BLaER1 treated with 17β-estradiol and CSF1 and Interleukin-3, amounts not matched to agents 10 nM and 100 nM (cell line): Measurements from ENCODE around the gene POU2AF2.
"Not testable (repeated sequence)": the region's sequence is repeated elsewhere in the genome, so short reads cannot be mapped to it uniquely, and the experiment has no call there.

ENCODE experiments used
- H3K27ac ChIP-seq, 11 experiments: shearing (Covaris generic); formaldehyde crosslinking; 2 replicates each; pipeline ENCODE4 v1.8.1; 2022
- H3K27me3 ChIP-seq, 11 experiments: shearing (Covaris generic); formaldehyde crosslinking; 2 replicates each; pipeline ENCODE4 v1.8.1; 2022
- H3K36me3 ChIP-seq, 11 experiments: shearing (Covaris generic); formaldehyde crosslinking; 2 replicates each; pipeline ENCODE4 v1.8.1; 2022
- H3K4me1 ChIP-seq, 10 experiments: shearing (Covaris generic); formaldehyde crosslinking; 2 replicates each; pipeline ENCODE4 v1.8.1; 2022
- H3K4me2 ChIP-seq, 11 experiments: shearing (Covaris generic); formaldehyde crosslinking; 2 replicates each; pipeline ENCODE4 v1.8.1; 2022
- H3K4me3 ChIP-seq, 10 experiments: shearing (Covaris generic); formaldehyde crosslinking; 2 replicates each; pipeline ENCODE4 v1.8.1; 2022
- H3K9ac ChIP-seq, 11 experiments: shearing (Covaris generic); formaldehyde crosslinking; 2 replicates each; pipeline ENCODE4 v1.8.1; 2022
- H3K9me3 ChIP-seq, 11 experiments: shearing (Covaris generic); formaldehyde crosslinking; replicated peaks in 1 of 11; 2 replicates each; pipeline ENCODE4 v1.8.1; 2022
- H4K20me1 ChIP-seq, 11 experiments: shearing (Covaris generic); formaldehyde crosslinking; 2 replicates each; pipeline ENCODE4 v1.8.1; 2022
- Cebpa-rat ChIP-seq, 11 experiments: shearing (Covaris generic); IDR thresholded peaks; 2 replicates each; pipeline ENCODE4 v1.8.1; 2022

POU2AF2 gene

DNA sequence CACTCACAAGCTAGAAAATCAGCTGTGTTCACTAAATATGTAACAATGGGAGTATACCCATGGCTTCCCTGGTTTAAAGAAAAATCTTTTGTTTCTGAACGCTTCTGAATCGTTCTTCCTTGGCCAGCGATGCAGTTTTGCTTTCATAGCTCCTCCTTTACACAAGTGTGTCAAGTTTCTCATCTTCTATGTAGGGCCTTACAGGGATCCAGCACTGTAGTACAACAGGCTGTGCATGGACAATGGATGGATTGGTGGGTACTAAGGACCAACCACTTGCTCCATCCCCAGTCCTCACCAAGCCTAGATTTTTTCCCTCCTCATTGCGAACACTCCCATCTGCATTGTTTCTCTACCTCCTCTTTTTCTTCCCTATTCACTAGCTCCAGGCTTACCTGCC lies 24.3 kb upstream of the POU2AF2 start:
- H3K4me3 ChIP-seq, result no peak overlapping the region
- no peak for TF ChIP-seq Cebpa-rat (IDR thresholded peaks at IDR 0.05)
- H4K20me1 ChIP-seq, result no peaks in the 10 kb centered on the region
- H3K9ac ChIP-seq, result no peak overlapping the region
- H3K36me3 ChIP-seq, result no peaks in the 10 kb centered on the region
- peaks cover 0 to 15% (median 13%) of the 10 kb centered on the region in 10 experiments; a peak in 16 of 20 replicates for H3K4me1 ChIP-seq
- H3K27ac ChIP-seq, result no peak overlapping the region
- peaks cover 0 to 5% (median 0%) of the 10 kb centered on the region in 11 experiments; a peak in 1 of 22 replicates for H3K27me3 ChIP-seq
- no peak overlapping the region for H3K4me2 ChIP-seq
- peaks cover 12 to 24% (median 19%) of the 10 kb centered on the region in 11 experiments; a peak in 20 of 22 replicates for H3K9me3 ChIP-seq

- H3K4me2 ChIP-seq, result peak overlapping the region in 7 of 11 experiments; percentile 34 to 70 (median 64); a peak in 8 of 22 replicates
- not testable (repeated sequence) for H3K4me3 ChIP-seq, H3K27me3 ChIP-seq, H3K27ac ChIP-seq, H3K36me3 ChIP-seq, H3K9ac ChIP-seq, H4K20me1 ChIP-seq
- peaks cover 12 to 24% (median 19%) of the 10 kb centered on the region in 11 experiments; a peak in 20 of 22 replicates for H3K9me3 ChIP-seq
- H3K4me1 ChIP-seq, result peaks cover 0 to 15% (median 13%) of the 10 kb centered on the region in 10 experiments; a peak in 16 of 20 replicates
Measured at GRCh38 chr11:111221936-111222335, 23.6 kb upstream of the POU2AF2 start.

DNA sequence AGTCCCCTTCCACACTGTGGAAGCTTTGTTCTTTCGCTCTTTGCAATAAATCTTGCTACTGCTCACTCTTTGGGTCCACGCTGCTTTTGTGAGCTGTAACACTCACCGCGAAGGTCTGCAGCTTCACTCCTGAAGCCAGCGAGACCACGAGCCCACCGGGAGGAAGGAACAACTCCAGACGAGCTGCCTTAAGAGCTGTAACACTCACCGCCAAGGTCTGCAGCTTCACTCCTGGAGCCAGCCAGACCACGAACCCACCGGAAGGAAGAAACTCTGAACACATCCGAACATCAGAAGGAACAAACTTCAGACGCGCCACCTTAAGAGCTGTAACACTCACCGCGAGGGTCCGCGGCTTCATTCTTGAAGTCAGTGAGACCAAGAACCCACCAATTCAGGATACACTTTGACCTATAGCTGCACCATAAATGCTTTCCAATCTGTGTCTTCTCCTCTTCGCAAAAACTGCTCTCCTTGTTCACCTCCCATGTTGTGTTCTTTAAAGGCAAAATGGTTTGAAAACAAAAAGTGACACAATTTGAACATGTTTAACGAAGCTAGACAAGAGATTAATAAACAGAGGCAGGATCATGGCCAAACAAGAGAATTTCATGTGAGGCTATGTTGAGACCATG lies 22.6 kb upstream of the POU2AF2 start:
- not testable (repeated sequence) for H3K27ac ChIP-seq, H3K27me3 ChIP-seq, H3K9ac ChIP-seq, H4K20me1 ChIP-seq, H3K36me3 ChIP-seq
- H3K4me3 ChIP-seq, result peak overlapping the region in 4 of 10 experiments; percentile 3 to 38 (median 30); a peak in 3 of 20 replicates
- H3K9me3 ChIP-seq, result peaks cover 7 to 20% (median 15%) of the 10 kb centered on the region in 11 experiments; a peak in 18 of 22 replicates
- peak overlapping the region; percentile 53 to 73 (median 64) for H3K4me2 ChIP-seq
- H3K4me1 ChIP-seq, result peaks cover 0 to 15% (median 13%) of the 10 kb centered on the region in 10 experiments; a peak in 16 of 20 replicates

DNA sequence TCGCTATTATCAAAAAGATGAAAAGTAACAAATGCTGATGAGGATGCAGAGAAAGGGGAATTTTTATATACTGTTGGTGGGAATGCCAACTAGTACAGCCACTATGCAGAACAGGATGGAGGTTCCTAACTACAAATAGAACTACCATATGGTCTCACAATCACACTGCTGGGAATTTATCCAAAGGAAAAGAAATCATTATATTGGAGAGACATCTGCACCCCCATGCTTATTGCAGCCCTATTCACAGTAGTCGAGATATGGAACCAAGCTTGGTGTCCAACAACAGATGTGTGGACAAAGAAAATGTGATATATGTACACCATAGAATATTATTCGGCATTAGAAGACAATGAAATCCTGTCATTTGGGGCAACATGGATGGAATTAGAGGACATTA lies 19.6 kb upstream of the POU2AF2 start:
- Histone ChIP-seq H3K36me3 (no peaks in the 10 kb centered on the region), H3K9ac (no peak overlapping the region), H3K4me3 (no peak overlapping the region), H4K20me1 (no peaks in the 10 kb centered on the region), H3K4me2 (no peak overlapping the region), H3K9me3 (peaks cover 7 to 20% (median 15%) of the 10 kb centered on the region in 11 experiments; a peak in 18 of 22 replicates), H3K27me3 (peaks cover 0 to 5% (median 0%) of the 10 kb centered on the region in 11 experiments; a peak in 1 of 22 replicates), H3K27ac (no peak overlapping the region), H3K4me1 (peaks cover 11 to 28% (median 23%) of the 10 kb centered on the region in 10 experiments)
- no peak for TF ChIP-seq Cebpa-rat (IDR thresholded peaks at IDR 0.05)

GRCh38 chr11:111229604-111230003 lies 15.9 kb upstream of the POU2AF2 start:
- Histone ChIP-seq H3K9me3 (peaks cover 5 to 10% (median 7%) of the 10 kb centered on the region in 11 experiments; a peak in 15 of 22 replicates), H3K4me3 (no peak overlapping the region), H4K20me1 (no peaks in the 10 kb centered on the region), H3K36me3 (no peaks in the 10 kb centered on the region), H3K27me3 (no peaks in the 10 kb centered on the region), H3K4me2 (peak overlapping the region in 8 of 11 experiments; percentile 6 to 86 (median 80); a peak in 14 of 22 replicates), H3K4me1 (peaks cover 12 to 22% (median 15%) of the 10 kb centered on the region in 10 experiments), H3K9ac (no peak overlapping the region), H3K27ac (no peak overlapping the region; a peak in 1 of 22 replicates)
- TF ChIP-seq Cebpa-rat (IDR thresholded peaks at IDR 0.05), result no peak

DNA sequence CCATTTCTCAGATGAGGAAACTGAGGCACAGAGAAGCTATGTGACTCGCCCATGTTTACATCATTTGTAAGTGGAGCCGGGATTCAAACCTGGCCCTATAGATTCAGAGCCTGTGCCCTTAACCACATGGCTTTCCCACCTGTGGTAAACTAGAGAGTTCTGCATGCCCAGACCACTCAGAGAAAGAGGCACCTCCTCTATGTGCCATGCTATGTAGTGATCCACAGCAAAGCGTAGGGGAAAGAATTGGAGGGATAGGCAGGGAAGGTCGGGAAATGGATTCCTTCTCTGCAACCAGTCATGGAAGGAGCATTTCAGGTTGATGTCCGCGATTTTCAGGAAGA lies 15.4 kb upstream of the POU2AF2 start:
- Histone ChIP-seq H3K36me3 (no peaks in the 10 kb centered on the region), H3K27ac (peak overlapping the region in 1 of 11 experiments; percentile 19; a peak in 2 of 22 replicates), H4K20me1 (no peaks in the 10 kb centered on the region), H3K27me3 (no peaks in the 10 kb centered on the region), H3K4me2 (peak overlapping the region in 10 of 11 experiments; percentile 6 to 89 (median 81); a peak in 17 of 22 replicates), H3K9ac (no peak overlapping the region), H3K9me3 (peaks cover 2 to 5% (median 3%) of the 10 kb centered on the region in 11 experiments; a peak in 15 of 22 replicates), H3K4me3 (no peak overlapping the region), H3K4me1 (peaks cover 12 to 22% (median 15%) of the 10 kb centered on the region in 10 experiments)
- TF ChIP-seq Cebpa-rat (IDR thresholded peaks at IDR 0.05), result no peak

DNA sequence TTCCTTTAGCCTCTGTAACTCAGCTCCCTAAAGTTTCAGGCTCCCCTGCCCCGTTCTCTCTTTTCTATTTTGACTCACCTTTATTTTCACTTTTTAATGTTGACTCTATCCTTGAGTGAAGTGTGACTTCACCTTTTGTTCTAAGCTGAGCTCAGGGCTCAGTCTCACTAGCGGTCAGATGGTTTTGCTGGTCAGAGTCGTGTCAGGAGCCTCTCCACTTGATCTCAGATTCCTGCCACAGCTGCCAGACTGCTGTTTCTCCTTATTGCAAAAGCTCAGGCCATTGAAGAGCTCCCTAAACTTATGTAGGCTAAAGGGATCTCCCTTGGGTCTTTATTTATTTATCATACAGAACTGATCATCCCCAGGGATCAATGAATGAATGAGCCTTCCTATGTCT lies 13.7 kb upstream of the POU2AF2 start:
- no peak for TF ChIP-seq Cebpa-rat (IDR thresholded peaks at IDR 0.05)
- Histone ChIP-seq H4K20me1 (no peaks in the 10 kb centered on the region), H3K4me2 (no peak overlapping the region), H3K9ac (no peak overlapping the region), H3K27me3 (no peaks in the 10 kb centered on the region), H3K36me3 (no peaks in the 10 kb centered on the region), H3K4me1 (peaks cover 12 to 22% (median 15%) of the 10 kb centered on the region in 10 experiments), H3K4me3 (no peak overlapping the region), H3K9me3 (no peaks in the 10 kb centered on the region), H3K27ac (no peak overlapping the region)

DNA sequence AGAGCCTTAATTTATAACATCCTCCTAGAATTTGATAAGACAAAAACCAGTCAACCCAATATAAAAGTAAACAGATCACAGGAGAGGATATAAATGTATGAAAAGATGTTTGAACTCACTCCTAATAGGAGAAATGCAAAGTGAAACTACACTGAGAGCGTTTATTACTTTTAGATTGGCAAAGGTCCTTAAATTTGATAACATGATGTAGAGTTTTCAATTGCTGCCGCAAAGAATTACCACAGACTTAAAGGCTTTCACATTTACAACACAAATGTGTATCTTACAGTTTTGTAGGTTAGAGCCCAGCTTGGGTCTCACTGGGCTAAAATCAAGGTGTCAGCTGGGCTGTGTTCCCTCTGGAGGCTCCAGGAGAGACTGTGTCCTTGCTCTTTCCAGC lies 9.1 kb upstream of the POU2AF2 start:
- no peak for TF ChIP-seq Cebpa-rat (IDR thresholded peaks at IDR 0.05)
- Histone ChIP-seq H4K20me1 (no peaks in the 10 kb centered on the region), H3K4me1 (peaks cover 0 to under 1% (median 0%) of the 10 kb centered on the region in 10 experiments; a peak in 1 of 20 replicates), H3K4me3 (no peak overlapping the region), H3K27ac (no peak overlapping the region), H3K9me3 (no peaks in the 10 kb centered on the region), H3K36me3 (no peaks in the 10 kb centered on the region), H3K4me2 (no peak overlapping the region), H3K9ac (no peak overlapping the region), H3K27me3 (no peaks in the 10 kb centered on the region)

GRCh38 chr11:111237926-111238325 lies 7.6 kb upstream of the POU2AF2 start:
- H4K20me1 ChIP-seq, result no peaks in the 10 kb centered on the region
- no peaks in the 10 kb centered on the region for H3K36me3 ChIP-seq
- H3K9ac ChIP-seq, result no peak overlapping the region
- no peaks in the 10 kb centered on the region for H3K4me1 ChIP-seq
- H3K4me3 ChIP-seq, result no peak overlapping the region
- H3K9me3 ChIP-seq, result no peaks in the 10 kb centered on the region
- H3K27me3 ChIP-seq, result no peaks in the 10 kb centered on the region
- TF ChIP-seq Cebpa-rat (IDR thresholded peaks at IDR 0.05), result no peak
- no peak overlapping the region for H3K4me2 ChIP-seq
- H3K27ac ChIP-seq, result no peak overlapping the region

- Histone ChIP-seq H3K4me1 (no peaks in the 10 kb centered on the region), H4K20me1 (no peaks in the 10 kb centered on the region), H3K9ac (no peak overlapping the region), H3K4me3 (no peak overlapping the region), H3K36me3 (no peaks in the 10 kb centered on the region), H3K9me3 (no peaks in the 10 kb centered on the region), H3K4me2 (no peak overlapping the region), H3K27ac (no peak overlapping the region), H3K27me3 (no peaks in the 10 kb centered on the region)
- no peak for TF ChIP-seq Cebpa-rat (IDR thresholded peaks at IDR 0.05)
Measured at GRCh38 chr11:111246956-111247355, 1.4 kb downstream of the POU2AF2 start.
